ENCODE data around the gene CHM. TPM values are rescaled to one million over a fixed set of nuclear protein-coding genes. Genes with fewer than 3 reads are reported as not detected.

Gene CHM
- total and polyA plus RNA-seq, 2 experiments from 2014 or later, result 19.0 to 19.1 TPM

DNA sequence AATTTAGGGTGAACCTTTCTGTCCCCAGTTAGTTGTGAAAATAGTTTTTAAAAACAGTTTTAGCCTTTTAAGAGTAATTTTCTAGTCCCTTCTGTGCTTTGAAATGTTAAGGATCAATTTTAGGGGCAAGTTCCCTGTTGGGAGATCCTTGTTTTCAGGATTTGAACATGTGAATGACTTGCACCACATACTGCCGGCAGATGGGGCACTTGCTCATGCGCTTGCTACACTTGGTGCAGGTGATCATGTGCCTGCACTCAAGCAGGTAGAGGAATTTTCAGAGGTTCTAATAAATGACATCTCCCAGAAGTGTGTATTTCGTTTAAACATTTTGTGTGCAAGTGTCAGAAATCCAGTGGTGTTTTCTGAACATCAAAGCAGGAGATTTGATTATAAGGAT is 195.9 kb downstream of the CHM start:
- no peak overlapping the region for H3K4me3 Mint-ChIP-seq
- H3K4me1 ChIP-seq (ENCODE audit: insufficient read depth), result no peaks in the 10 kb centered on the region
- TF ChIP-seq ZNF114 (CRISPR knock-in tag; IDR thresholded peaks at IDR 0.05), result no peak
- no peak for TF ChIP-seq CREB1 (CRISPR knock-in tag; IDR thresholded peaks at IDR 0.05; ENCODE audit: low read depth)
- TF ChIP-seq, protein P1, sequence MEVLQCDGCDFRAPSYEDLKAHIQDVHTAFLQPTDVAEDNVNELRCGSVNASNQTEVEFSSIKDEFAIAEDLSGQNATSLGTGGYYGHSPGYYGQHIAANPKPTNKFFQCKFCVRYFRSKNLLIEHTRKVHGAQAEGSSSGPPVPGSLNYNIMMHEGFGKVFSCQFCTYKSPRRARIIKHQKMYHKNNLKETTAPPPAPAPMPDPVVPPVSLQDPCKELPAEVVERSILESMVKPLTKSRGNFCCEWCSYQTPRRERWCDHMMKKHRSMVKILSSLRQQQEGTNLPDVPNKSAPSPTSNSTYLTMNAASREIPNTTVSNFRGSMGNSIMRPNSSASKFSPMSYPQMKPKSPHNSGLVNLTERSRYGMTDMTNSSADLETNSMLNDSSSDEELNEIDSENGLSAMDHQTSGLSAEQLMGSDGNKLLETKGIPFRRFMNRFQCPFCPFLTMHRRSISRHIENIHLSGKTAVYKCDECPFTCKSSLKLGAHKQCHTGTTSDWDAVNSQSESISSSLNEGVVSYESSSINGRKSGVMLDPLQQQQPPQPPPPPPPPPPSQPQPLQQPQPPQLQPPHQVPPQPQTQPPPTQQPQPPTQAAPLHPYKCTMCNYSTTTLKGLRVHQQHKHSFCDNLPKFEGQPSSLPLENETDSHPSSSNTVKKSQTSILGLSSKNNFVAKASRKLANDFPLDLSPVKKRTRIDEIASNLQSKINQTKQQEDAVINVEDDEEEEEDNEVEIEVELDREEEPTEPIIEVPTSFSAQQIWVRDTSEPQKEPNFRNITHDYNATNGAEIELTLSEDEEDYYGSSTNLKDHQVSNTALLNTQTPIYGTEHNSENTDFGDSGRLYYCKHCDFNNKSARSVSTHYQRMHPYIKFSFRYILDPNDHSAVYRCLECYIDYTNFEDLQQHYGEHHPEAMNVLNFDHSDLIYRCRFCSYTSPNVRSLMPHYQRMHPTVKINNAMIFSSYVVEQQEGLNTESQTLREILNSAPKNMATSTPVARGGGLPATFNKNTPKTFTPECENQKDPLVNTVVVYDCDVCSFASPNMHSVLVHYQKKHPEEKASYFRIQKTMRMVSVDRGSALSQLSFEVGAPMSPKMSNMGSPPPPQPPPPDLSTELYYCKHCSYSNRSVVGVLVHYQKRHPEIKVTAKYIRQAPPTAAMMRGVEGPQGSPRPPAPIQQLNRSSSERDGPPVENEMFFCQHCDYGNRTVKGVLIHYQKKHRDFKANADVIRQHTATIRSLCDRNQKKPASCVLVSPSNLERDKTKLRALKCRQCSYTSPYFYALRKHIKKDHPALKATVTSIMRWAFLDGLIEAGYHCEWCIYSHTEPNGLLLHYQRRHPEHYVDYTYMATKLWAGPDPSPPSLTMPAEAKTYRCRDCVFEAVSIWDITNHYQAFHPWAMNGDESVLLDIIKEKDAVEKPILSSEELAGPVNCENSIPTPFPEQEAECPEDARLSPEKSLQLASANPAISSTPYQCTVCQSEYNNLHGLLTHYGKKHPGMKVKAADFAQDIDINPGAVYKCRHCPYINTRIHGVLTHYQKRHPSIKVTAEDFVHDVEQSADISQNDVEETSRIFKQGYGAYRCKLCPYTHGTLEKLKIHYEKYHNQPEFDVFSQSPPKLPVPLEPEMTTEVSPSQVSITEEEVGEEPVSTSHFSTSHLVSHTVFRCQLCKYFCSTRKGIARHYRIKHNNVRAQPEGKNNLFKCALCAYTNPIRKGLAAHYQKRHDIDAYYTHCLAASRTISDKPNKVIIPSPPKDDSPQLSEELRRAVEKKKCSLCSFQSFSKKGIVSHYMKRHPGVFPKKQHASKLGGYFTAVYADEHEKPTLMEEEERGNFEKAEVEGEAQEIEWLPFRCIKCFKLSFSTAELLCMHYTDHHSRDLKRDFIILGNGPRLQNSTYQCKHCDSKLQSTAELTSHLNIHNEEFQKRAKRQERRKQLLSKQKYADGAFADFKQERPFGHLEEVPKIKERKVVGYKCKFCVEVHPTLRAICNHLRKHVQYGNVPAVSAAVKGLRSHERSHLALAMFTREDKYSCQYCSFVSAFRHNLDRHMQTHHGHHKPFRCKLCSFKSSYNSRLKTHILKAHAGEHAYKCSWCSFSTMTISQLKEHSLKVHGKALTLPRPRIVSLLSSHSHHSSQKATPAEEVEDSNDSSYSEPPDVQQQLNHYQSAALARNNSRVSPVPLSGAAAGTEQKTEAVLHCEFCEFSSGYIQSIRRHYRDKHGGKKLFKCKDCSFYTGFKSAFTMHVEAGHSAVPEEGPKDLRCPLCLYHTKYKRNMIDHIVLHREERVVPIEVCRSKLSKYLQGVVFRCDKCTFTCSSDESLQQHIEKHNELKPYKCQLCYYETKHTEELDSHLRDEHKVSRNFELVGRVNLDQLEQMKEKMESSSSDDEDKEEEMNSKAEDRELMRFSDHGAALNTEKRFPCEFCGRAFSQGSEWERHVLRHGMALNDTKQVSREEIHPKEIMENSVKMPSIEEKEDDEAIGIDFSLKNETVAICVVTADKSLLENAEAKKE (CRISPR knock-in tag; IDR thresholded peaks at IDR 0.05), result no peak
- TF ChIP-seq EZH2phosphoT487 (IDR thresholded peaks at IDR 0.05; ENCODE audit: unreplicated experiment), result no peak
- TF ChIP-seq, protein P2, sequence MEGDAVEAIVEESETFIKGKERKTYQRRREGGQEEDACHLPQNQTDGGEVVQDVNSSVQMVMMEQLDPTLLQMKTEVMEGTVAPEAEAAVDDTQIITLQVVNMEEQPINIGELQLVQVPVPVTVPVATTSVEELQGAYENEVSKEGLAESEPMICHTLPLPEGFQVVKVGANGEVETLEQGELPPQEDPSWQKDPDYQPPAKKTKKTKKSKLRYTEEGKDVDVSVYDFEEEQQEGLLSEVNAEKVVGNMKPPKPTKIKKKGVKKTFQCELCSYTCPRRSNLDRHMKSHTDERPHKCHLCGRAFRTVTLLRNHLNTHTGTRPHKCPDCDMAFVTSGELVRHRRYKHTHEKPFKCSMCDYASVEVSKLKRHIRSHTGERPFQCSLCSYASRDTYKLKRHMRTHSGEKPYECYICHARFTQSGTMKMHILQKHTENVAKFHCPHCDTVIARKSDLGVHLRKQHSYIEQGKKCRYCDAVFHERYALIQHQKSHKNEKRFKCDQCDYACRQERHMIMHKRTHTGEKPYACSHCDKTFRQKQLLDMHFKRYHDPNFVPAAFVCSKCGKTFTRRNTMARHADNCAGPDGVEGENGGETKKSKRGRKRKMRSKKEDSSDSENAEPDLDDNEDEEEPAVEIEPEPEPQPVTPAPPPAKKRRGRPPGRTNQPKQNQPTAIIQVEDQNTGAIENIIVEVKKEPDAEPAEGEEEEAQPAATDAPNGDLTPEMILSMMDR (conservative IDR thresholded peaks at IDR 0.05; ENCODE audit: low read depth in 2 of 2), result peak; percentile 54 to 71
- TF ChIP-seq POLR2AphosphoS5 (IDR thresholded peaks at IDR 0.05; ENCODE audit: low read depth), result no peak

More for the DNA sequence above, 195.9 kb downstream of the CHM start:
- Histone ChIP-seq H3K4me2 (no peak overlapping the region), H3K27me3 (ENCODE audit: insufficient read depth) (no peaks in the 10 kb centered on the region), H3K4me3 (no peak overlapping the region), H3K36me3 (ENCODE audit: insufficient read depth) (no peaks in the 10 kb centered on the region), H3K9me2 (ENCODE audit: insufficient read depth) (no peaks in the 10 kb centered on the region), H3K27ac (ENCODE audit: low read depth) (no peak overlapping the region), H3K79me2 (replicated peaks; ENCODE audit: insufficient read depth) (no peaks in the 10 kb centered on the region), H4K20me1 (replicated peaks; ENCODE audit: insufficient read depth) (no peaks in the 10 kb centered on the region), H3F3A (replicated peaks; ENCODE audit: low read depth) (no peaks in the 10 kb centered on the region), H2AFZ (no peak overlapping the region)
- H3K4me1 Mint-ChIP-seq, result no peaks in the 10 kb centered on the region; the same call in 2 of the 3 replicates
- DNase-seq (ENCODE audit: low spot score) (peak; percentile 37), ATAC-seq (peak; percentile 52)
- H3K27ac Mint-ChIP-seq, result no peak overlapping the region
- H3K27me3 Mint-ChIP-seq (ENCODE audit: insufficient read depth, low read depth, poor library complexity), result no peaks in the 10 kb centered on the region
- no peaks in the 10 kb centered on the region for H3K36me3 Mint-ChIP-seq (ENCODE audit: low read depth)
- H3K9me3 Mint-ChIP-seq, result peaks cover 2% of the 10 kb centered on the region; the same call in 1 of the 3 replicates
